Astrocyte of the cerebellum (primary cell): ENCODE data around the gene RNASEH2A.

Experiments used
- DNase-seq: peaks from one replicate; pipeline ENCODE4 v3.0.0-alpha.2; 2011; ENCODE audit warnings: low read depth
- H3K4me3 ChIP-seq: 2 replicates; pipeline ENCODE4 v1.5.1; 2011; ENCODE audit warnings: mild to moderate bottlenecking, low read depth, low read length, moderate library complexity
- CTCF ChIP-seq: IDR thresholded peaks from 2 replicates; pipeline ENCODE4 v1.5.1; 2012; ENCODE audit warnings: low read length, low read depth, moderate library complexity, mild to moderate bottlenecking; ENCODE audit errors: missing control alignments
- in situ Hi-C: cut with HindIII; loops from 2 replicates; pipeline ENCODE4 v1.10.0; 2017; ENCODE audit warnings: low sequenced_read_pairs

The RNASEH2A gene

GRCh38 chr19:12785431-12786031, 20.9 kb upstream of the RNASEH2A start:
- in situ Hi-C loops, result no loop called here
- no peak for DNase-seq
- H3K4me3 ChIP-seq, result no peak overlapping the region
- no peak for TF ChIP-seq CTCF

GRCh38 chr19:12786141-12786870, 20.1 kb upstream of the RNASEH2A start:
- H3K4me3 ChIP-seq, result no peak overlapping the region
- no peak for TF ChIP-seq CTCF
- in situ Hi-C loops, result no loop called here
- DNase-seq, result no peak

GRCh38 chr19:12786952-12787351, 19.4 kb upstream of the RNASEH2A start:
- in situ Hi-C loops, result no loop called here

GRCh38 chr19:12787458-12787857, 18.9 kb upstream of the RNASEH2A start:
- in situ Hi-C loops, result no loop called here
- no peak for DNase-seq
- H3K4me3 ChIP-seq, result no peak overlapping the region
- TF ChIP-seq CTCF, result no peak

More at GRCh38 chr19:12786952-12787351, 19.4 kb upstream of the RNASEH2A start:
- TF ChIP-seq CTCF, result no peak
- no peak overlapping the region for H3K4me3 ChIP-seq
- no peak for DNase-seq

GRCh38 chr19:12788042-12788681, 18.2 kb upstream of the RNASEH2A start:
- DNase-seq, result no peak
- TF ChIP-seq CTCF, result no peak
- no peak overlapping the region for H3K4me3 ChIP-seq
- in situ Hi-C loops, result no loop called here

GRCh38 chr19:12788682-12789097, 17.7 kb upstream of the RNASEH2A start:
- no peak overlapping the region for H3K4me3 ChIP-seq
- in situ Hi-C loops, result no loop called here
- TF ChIP-seq CTCF, result no peak
- no peak for DNase-seq
